Measurements from ENCODE around the gene BTG4.

GRCh38 chr11:111554532-111554931 is 42.3 kb upstream of the BTG4 start:
- TF ChIP-seq POLR2A (IDR thresholded peaks at IDR 0.05; ENCODE audit: low read length) (no peak), GATA1 (IDR thresholded peaks at IDR 0.05; ENCODE audit: low read depth, low read length) (no peak)

Measured in erythroblast (primary cell).